ENCODE data around the gene ARL4C.

The ARL4C gene

GRCh38 chr2:234447189-234447588, 49.7 kb downstream of the ARL4C start:
- no peak for DNase-seq (ENCODE audit: low spot score)

- no peak for DNase-seq (ENCODE audit: low spot score)
These were observed 50.3 kb downstream of the ARL4C start for GRCh38 chr2:234446404-234447076.

GRCh38 chr2:234444893-234445292, 52.0 kb downstream of the ARL4C start:
- DNase-seq (ENCODE audit: low spot score): peak; percentile 93

- no peak for DNase-seq (ENCODE audit: low spot score)
These were observed 52.6 kb downstream of the ARL4C start for GRCh38 chr2:234444242-234444730.

Data from hepatic stellate cell (primary cell).